Measurements from ENCODE around the gene ZNF598. TPM values are rescaled to one million over a fixed set of nuclear protein-coding genes. Genes with fewer than 3 reads are reported as not detected.
A peak's percentile ranks its signal among the peaks of the same experiment; 100 is the strongest.

Gene ZNF598
- total RNA-seq, 4 donors from 2014 or later: 31.3 to 56.1 (median 40.9) TPM

DNA sequence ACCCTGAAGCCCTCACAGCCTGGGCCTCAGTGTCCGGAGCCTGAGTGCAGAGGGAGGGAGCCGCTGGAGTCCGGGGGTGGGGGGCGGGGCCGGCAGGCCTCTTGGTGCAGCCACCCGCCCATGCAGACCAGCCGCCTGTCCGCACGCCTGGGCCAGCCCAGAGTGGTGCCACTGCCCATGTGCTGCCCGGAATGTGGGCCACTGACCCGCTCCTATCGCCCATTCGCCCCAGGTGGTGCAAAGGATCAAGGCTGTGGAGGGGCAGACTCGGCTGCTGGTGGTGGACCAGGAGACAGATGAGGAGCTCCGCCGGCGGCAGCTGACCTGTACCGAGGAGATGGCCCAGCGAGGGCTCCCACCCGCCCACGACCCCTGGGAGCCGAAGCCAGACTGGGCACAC is 19.7 kb upstream of the ZNF598 start:
- H3K27me3 ChIP-seq: peaks cover 0 to 6% (median 0%) of the 10 kb centered on the region in 4 donors
- peaks cover 0 to 6% (median 0%) of the 10 kb centered on the region in 3 donors for H3K36me3 ChIP-seq
- H3K9me3 ChIP-seq: no peaks in the 10 kb centered on the region
- TF ChIP-seq, protein P1, sequence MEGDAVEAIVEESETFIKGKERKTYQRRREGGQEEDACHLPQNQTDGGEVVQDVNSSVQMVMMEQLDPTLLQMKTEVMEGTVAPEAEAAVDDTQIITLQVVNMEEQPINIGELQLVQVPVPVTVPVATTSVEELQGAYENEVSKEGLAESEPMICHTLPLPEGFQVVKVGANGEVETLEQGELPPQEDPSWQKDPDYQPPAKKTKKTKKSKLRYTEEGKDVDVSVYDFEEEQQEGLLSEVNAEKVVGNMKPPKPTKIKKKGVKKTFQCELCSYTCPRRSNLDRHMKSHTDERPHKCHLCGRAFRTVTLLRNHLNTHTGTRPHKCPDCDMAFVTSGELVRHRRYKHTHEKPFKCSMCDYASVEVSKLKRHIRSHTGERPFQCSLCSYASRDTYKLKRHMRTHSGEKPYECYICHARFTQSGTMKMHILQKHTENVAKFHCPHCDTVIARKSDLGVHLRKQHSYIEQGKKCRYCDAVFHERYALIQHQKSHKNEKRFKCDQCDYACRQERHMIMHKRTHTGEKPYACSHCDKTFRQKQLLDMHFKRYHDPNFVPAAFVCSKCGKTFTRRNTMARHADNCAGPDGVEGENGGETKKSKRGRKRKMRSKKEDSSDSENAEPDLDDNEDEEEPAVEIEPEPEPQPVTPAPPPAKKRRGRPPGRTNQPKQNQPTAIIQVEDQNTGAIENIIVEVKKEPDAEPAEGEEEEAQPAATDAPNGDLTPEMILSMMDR (IDR thresholded peaks at IDR 0.05): no peak
- no peak for TF ChIP-seq POLR2A (IDR thresholded peaks at IDR 0.05)
- peak overlapping the region in 2 of 4 donors; percentile 6 to 60 for H3K27ac ChIP-seq
- 87% methylated on average over 5 of the region's 22 CpGs; no CpG with 5 or more reads in 1 of the 2 donors for WGBS, 2 donors
- intact Hi-C loops (cut with DNase I): no loop called here
- H3K4me1 ChIP-seq: peaks cover 31 to 93% (median 46%) of the 10 kb centered on the region in 3 donors
- DNase-seq: no peak
- H3K4me3 ChIP-seq: peak overlapping the region in 3 of 4 donors; percentile 16 to 90 (median 70)

DNA sequence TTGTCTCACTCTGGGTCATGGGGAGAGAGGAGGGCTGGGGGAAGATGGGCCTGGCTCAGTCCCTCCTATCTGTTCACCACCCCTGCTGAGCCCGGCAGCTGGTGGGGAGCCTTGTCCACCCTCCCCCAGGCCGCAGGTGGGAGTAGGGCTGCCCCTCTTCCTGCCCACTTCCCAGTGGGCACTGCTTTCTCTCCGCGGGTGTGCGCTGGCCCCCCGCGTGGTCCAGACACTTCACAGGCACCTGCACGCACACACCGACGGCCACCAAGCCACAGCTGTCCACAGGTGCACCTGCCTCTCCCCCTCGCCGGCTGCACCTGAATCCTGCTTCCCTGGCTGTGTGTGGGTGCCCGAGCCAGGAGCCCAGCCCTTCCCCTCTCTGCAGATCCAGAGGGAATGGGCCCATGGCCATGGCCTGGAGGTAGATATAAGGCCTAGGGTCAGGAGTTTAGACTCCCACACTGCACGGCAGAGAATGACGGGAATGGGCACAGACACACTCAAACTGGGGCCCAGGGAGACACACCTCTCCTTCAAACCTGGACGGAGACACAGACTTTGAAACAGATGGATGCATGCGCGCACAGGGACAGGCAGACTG is 19.1 kb upstream of the ZNF598 start:
- DNase-seq: no peak
- peaks cover 0 to 6% (median 0%) of the 10 kb centered on the region in 3 donors for H3K36me3 ChIP-seq
- peak overlapping the region in 3 of 4 donors; percentile 9 to 85 (median 23) for H3K27ac ChIP-seq
- peaks cover 34 to 94% (median 42%) of the 10 kb centered on the region in 3 donors for H3K4me1 ChIP-seq
- WGBS, 2 donors: 86 to 93% methylated on average over 3 to 16 of the region's 18 CpGs
- intact Hi-C loops (cut with DNase I): no loop called here
- H3K9me3 ChIP-seq: no peaks in the 10 kb centered on the region
- H3K27me3 ChIP-seq: peaks cover 0 to 6% (median 0%) of the 10 kb centered on the region in 4 donors
- TF ChIP-seq, protein P1 (IDR thresholded peaks at IDR 0.05): no peak
- no peak for TF ChIP-seq POLR2A (IDR thresholded peaks at IDR 0.05)
- peak overlapping the region in 3 of 4 donors; percentile 56 to 90 (median 70) for H3K4me3 ChIP-seq

DNA sequence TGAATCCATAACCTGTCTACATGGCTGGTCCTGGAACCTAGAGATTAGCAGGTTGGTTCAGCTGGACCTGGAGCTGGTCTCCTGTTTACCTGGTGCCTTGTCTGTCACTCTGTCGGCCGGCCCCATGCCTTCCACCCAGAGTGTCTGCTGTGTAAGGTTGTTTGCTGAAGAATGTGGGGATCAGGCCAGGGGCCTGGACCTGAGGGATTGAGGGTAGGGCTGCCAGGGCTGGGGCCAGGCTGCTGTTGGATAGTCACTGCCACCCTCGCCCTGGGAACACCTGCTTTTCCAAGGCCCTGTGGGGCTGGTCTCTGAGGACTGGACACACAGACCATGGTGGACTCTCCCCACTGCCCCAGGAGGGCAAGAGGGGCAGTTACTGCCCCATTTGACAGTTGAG is 18.5 kb upstream of the ZNF598 start:
- H3K4me3 ChIP-seq: peak overlapping the region in 3 of 4 donors; percentile 56 to 90 (median 70)
- H3K27me3 ChIP-seq: peaks cover 0 to 6% (median 0%) of the 10 kb centered on the region in 4 donors
- DNase-seq: no peak
- WGBS, 2 donors: 80 to 90% methylated on average over 1 to 2 of the region's 3 CpGs
- H3K9me3 ChIP-seq: no peaks in the 10 kb centered on the region
- H3K27ac ChIP-seq: peak overlapping the region in 3 of 4 donors; percentile 23 to 85 (median 47)
- peaks cover 34 to 94% (median 42%) of the 10 kb centered on the region in 3 donors for H3K4me1 ChIP-seq
- intact Hi-C loops (cut with DNase I): no loop called here
- H3K36me3 ChIP-seq: peaks cover 0 to 6% (median 0%) of the 10 kb centered on the region in 3 donors
- TF ChIP-seq, protein P1 (IDR thresholded peaks at IDR 0.05): no peak
- no peak for TF ChIP-seq POLR2A (IDR thresholded peaks at IDR 0.05)

DNA sequence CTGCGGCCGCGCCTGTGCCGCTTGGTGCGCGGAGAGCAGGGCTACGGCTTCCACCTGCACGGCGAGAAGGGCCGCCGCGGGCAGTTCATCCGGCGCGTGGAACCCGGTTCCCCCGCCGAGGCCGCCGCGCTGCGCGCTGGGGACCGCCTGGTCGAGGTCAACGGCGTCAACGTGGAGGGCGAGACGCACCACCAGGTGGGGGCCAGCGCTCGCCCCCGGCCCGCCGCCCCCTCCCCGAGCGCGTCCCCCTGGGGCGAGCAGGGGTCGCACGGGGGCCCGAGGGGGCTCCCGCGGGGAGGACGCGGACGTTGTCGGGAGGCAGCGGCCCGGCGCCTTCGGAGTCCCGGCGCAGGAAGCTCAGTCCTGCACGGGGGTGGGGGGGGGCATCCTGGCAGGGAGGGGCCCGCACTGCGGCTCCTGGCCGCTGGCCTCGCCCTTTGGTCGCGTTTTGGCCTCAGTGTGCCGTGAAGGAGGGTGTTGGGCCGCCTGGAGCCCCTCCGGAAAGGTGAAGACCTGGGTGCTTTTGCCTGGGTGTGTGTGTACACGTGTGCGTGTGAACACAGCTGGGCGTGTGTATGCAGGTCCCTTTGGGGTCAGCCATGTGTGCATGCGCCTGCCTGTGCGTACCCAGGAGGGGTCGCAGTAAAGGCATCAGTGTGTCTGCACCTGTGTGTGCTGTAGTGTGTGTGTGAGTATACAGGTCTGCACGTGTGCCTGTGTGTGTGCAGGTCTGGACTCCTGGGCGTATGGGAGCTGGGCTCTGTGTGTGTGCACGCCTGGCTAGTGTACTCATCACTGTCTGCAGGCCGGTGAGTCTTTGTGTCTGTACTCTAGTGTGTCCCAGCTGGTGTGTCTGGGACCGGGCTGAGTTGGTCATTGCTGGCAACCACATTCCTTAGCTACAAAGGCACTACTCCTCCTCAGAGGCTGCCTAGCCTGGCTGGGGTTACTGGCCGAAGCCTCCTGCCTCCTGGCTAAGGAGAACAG is 17.7 kb upstream of the ZNF598 start:
- DNase-seq: no peak
- TF ChIP-seq, protein P1 (IDR thresholded peaks at IDR 0.05): no peak
- TF ChIP-seq POLR2A (IDR thresholded peaks at IDR 0.05): no peak
- Histone ChIP-seq H3K27ac (peak overlapping the region; percentile 47 to 86 (median 76)), H3K4me1 (peaks cover 39 to 94% (median 45%) of the 10 kb centered on the region in 3 donors), H3K4me3 (peak overlapping the region; percentile 51 to 90 (median 63)), H3K36me3 (peaks cover 0 to 6% (median 0%) of the 10 kb centered on the region in 3 donors), H3K9me3 (no peaks in the 10 kb centered on the region), H3K27me3 (peaks cover 0 to 11% (median 0%) of the 10 kb centered on the region in 4 donors)
- intact Hi-C loops (cut with DNase I): no loop called here
- 0 to 13% methylated on average over 6 of the region's 76 CpGs for WGBS, 2 donors
